ENCODE results near the gene SAC3D1. TPM values are rescaled to one million over a fixed set of nuclear protein-coding genes. Genes with fewer than 3 reads are reported as not detected.

SAC3D1 gene
- total RNA-seq, 4 donors from 2014 or later: 10.9 to 21.5 (median 13.9) TPM

DNA sequence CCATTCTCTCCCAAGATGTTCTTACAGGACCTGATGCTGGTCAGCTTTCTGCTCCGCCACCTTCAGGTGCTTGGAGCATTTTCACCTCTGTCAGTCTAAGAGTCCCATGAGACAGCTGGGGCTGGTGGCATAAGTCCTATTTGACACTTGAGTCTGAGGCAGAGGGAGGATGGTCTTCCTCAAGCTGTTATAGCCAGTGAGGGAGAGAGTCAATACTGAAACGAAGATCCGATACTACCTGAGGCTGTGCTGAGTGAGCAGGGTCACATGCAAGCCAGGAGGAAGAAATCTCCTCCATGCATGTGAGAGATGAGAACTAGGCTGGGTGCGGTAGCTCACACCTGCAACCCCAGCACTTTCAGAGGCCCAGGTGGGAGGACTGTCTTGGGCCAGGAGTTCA is 48.6 kb downstream of the SAC3D1 start:
- Histone ChIP-seq H3K36me3 (peaks cover 0 to 46% (median 0%) of the 10 kb centered on the region in 3 donors), H3K9me3 (no peaks in the 10 kb centered on the region)
- TF ChIP-seq, protein P1, sequence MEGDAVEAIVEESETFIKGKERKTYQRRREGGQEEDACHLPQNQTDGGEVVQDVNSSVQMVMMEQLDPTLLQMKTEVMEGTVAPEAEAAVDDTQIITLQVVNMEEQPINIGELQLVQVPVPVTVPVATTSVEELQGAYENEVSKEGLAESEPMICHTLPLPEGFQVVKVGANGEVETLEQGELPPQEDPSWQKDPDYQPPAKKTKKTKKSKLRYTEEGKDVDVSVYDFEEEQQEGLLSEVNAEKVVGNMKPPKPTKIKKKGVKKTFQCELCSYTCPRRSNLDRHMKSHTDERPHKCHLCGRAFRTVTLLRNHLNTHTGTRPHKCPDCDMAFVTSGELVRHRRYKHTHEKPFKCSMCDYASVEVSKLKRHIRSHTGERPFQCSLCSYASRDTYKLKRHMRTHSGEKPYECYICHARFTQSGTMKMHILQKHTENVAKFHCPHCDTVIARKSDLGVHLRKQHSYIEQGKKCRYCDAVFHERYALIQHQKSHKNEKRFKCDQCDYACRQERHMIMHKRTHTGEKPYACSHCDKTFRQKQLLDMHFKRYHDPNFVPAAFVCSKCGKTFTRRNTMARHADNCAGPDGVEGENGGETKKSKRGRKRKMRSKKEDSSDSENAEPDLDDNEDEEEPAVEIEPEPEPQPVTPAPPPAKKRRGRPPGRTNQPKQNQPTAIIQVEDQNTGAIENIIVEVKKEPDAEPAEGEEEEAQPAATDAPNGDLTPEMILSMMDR (IDR thresholded peaks at IDR 0.05): no peak
- no peak for TF ChIP-seq POLR2A (IDR thresholded peaks at IDR 0.05)

GRCh38 chr11:65090628-65091027 is 49.6 kb downstream of the SAC3D1 start:
- no peaks in the 10 kb centered on the region for H3K4me1 ChIP-seq
- H3K4me3 ChIP-seq: no peak overlapping the region
- no peaks in the 10 kb centered on the region for H3K27me3 ChIP-seq
- TF ChIP-seq, protein P1 (IDR thresholded peaks at IDR 0.05): no peak
- no peak for TF ChIP-seq POLR2A (IDR thresholded peaks at IDR 0.05)
- H3K27ac ChIP-seq: no peak overlapping the region
- no peak for DNase-seq
- H3K36me3 ChIP-seq: peaks cover 0 to 39% (median 0%) of the 10 kb centered on the region in 3 donors
- H3K9me3 ChIP-seq: no peaks in the 10 kb centered on the region

More for the DNA sequence above, 48.6 kb downstream of the SAC3D1 start:
- no peak for DNase-seq
- Histone ChIP-seq H3K4me3 (no peak overlapping the region), H3K27ac (no peak overlapping the region), H3K4me1 (peaks cover 5 to 10% (median 5%) of the 10 kb centered on the region in 4 donors), H3K27me3 (no peaks in the 10 kb centered on the region)

Small RNA genes lying within 50 kb of the gene (small RNA-seq; reads per million reads assigned to genes)
- gene MIR6879 (0 to 0.38 reads per million in 2 donors), gene SNX15 (0 reads per million in 2 donors)

Other genes with a start within 250 kb of the SAC3D1 start
- 10 to 100 TPM in 3 of 4 donors, 1 to 10 TPM in 1; 3.3 to 34.7 (median 20.3) TPM for gene MAP4K2, start 238.0 kb upstream of the SAC3D1 start, total RNA-seq
- 10 to 100 TPM; 20.3 to 47.0 (median 31.9) TPM for gene MEN1, start 230.7 kb upstream of the SAC3D1 start, total RNA-seq
- 10 to 100 TPM; 25.6 to 78.6 (median 52.1) TPM for gene CDC42BPG, start 196.6 kb upstream of the SAC3D1 start, total RNA-seq
- gene EHD1, start 162.6 kb upstream of the SAC3D1 start, total RNA-seq: 100 to 1,000 TPM in 2 of 4 donors, 10 to 100 TPM in 2; 56.2 to 185 (median 98.6) TPM
- 10 to 100 TPM; 38.8 to 79.6 (median 66.6) TPM for gene ATG2A, start 124.0 kb upstream of the SAC3D1 start, total RNA-seq
- gene PPP2R5B, start 116.5 kb upstream of the SAC3D1 start, total RNA-seq: 10 to 100 TPM; 20.0 to 46.2 (median 22.5) TPM
- gene GPHA2, start 105.3 kb upstream of the SAC3D1 start, total RNA-seq: not detected
- gene MAJIN, start 69.1 kb upstream of the SAC3D1 start, total RNA-seq: not detected
- gene BATF2, start 44.2 kb upstream of the SAC3D1 start, total RNA-seq: 10 to 100 TPM in 3 of 4 donors, 1 to 10 TPM in 1; 5.0 to 12.0 (median 11.2) TPM
- 100 to 1,000 TPM in 1 of 4 donors, 10 to 100 TPM in 3; 64.4 to 103 (median 77.2) TPM for gene ARL2, start 27.1 kb upstream of the SAC3D1 start, total RNA-seq
- 10 to 100 TPM; 15.7 to 39.0 (median 27.3) TPM for gene SNX15, start 13.8 kb upstream of the SAC3D1 start, total RNA-seq
- gene NAALADL1, start 17.3 kb downstream of the SAC3D1 start, total RNA-seq: 1,000 to 10,000 TPM in 2 of 4 donors, 100 to 1,000 TPM in 1, 10 to 100 TPM in 1; 40.4 to 1,241 (median 898) TPM
- gene CDCA5, start 42.8 kb downstream of the SAC3D1 start, total RNA-seq: 10 to 100 TPM in 1 of 4 donors, 1 to 10 TPM in 2, under 1 TPM in 1; 0.94 to 27.2 (median 6.4) TPM
- 10 to 100 TPM; 53.9 to 67.6 (median 55.5) TPM for gene ZFPL1, start 43.0 kb downstream of the SAC3D1 start, total RNA-seq
- gene VPS51, start 55.0 kb downstream of the SAC3D1 start, total RNA-seq: 100 to 1,000 TPM; 280 to 636 (median 416) TPM
- gene TM7SF2, start 70.7 kb downstream of the SAC3D1 start, total RNA-seq: 10 to 100 TPM; 19.8 to 78.1 (median 58.5) TPM
- gene ZNHIT2, start 76.5 kb downstream of the SAC3D1 start, total RNA-seq: 10 to 100 TPM in 3 of 4 donors, 1 to 10 TPM in 1; 8.7 to 20.6 (median 13.8) TPM
- gene FAU, start 80.9 kb downstream of the SAC3D1 start, total RNA-seq: 100 to 1,000 TPM; 412 to 714 (median 579) TPM
- gene MRPL49, start 81.1 kb downstream of the SAC3D1 start, total RNA-seq: 10 to 100 TPM; 36.2 to 50.3 (median 45.7) TPM
- gene SYVN1, start 93.3 kb downstream of the SAC3D1 start, total RNA-seq: 10 to 100 TPM; 37.1 to 61.9 (median 51.6) TPM
- not detected for gene SPDYC, start 129.0 kb downstream of the SAC3D1 start, total RNA-seq
- 100 to 1,000 TPM; 320 to 598 (median 559) TPM for gene CAPN1, start 140.7 kb downstream of the SAC3D1 start, total RNA-seq
- gene POLA2, start 220.8 kb downstream of the SAC3D1 start, total RNA-seq: 10 to 100 TPM in 2 of 4 donors, 1 to 10 TPM in 2; 6.8 to 25.6 (median 13.1) TPM

All from Peyer's patch (tissue), 4 donors.